ENCODE results near the gene FIBCD1.

The FIBCD1 gene

GRCh38 chr9:130931508-130932254 is 7.4 kb downstream of the FIBCD1 start:
- peaks cover 26 to 57% (median 46%) of the 10 kb centered on the region in 5 donors for H3K27me3 ChIP-seq (ENCODE audit: control insufficient read depth in 5 of 5, insufficient read depth in 4 of 5, low read length in 5 of 5)
- H3K9ac ChIP-seq (ENCODE audit: low read length in 5 of 5), result no peak overlapping the region
- H3K9me3 ChIP-seq (ENCODE audit: control insufficient read depth in 5 of 5, low read length in 5 of 5), result no peaks in the 10 kb centered on the region
- no peaks in the 10 kb centered on the region for H3K36me3 ChIP-seq (ENCODE audit: control insufficient read depth in 5 of 5, insufficient read depth in 5 of 5, low read length in 5 of 5)
- peaks cover 0 to 35% (median 25%) of the 10 kb centered on the region in 5 donors for H3K4me1 ChIP-seq (ENCODE audit: control insufficient read depth in 5 of 5, insufficient read depth in 5 of 5, low read length in 5 of 5)
- no peak overlapping the region for H3K27ac ChIP-seq (ENCODE audit: low read depth, low read length)
- no peak overlapping the region for H3K4me3 ChIP-seq (ENCODE audit: low read depth in 1 of 5, low read length in 5 of 5)

GRCh38 chr9:130930804-130931349 is 8.2 kb downstream of the FIBCD1 start:
- H3K36me3 ChIP-seq (ENCODE audit: control insufficient read depth in 5 of 5, insufficient read depth in 5 of 5, low read length in 5 of 5), result no peaks in the 10 kb centered on the region
- no peak overlapping the region for H3K27ac ChIP-seq (ENCODE audit: low read depth, low read length)
- peaks cover 0 to 27% (median 17%) of the 10 kb centered on the region in 5 donors for H3K4me1 ChIP-seq (ENCODE audit: control insufficient read depth in 5 of 5, insufficient read depth in 5 of 5, low read length in 5 of 5)
- H3K9ac ChIP-seq (ENCODE audit: low read length in 5 of 5), result no peak overlapping the region
- no peaks in the 10 kb centered on the region for H3K9me3 ChIP-seq (ENCODE audit: control insufficient read depth in 5 of 5, low read length in 5 of 5)
- H3K27me3 ChIP-seq (ENCODE audit: control insufficient read depth in 5 of 5, insufficient read depth in 4 of 5, low read length in 5 of 5), result peaks cover 24 to 50% (median 38%) of the 10 kb centered on the region in 5 donors
- no peak overlapping the region for H3K4me3 ChIP-seq (ENCODE audit: low read depth in 1 of 5, low read length in 5 of 5)

GRCh38 chr9:130930132-130930803 is 8.8 kb downstream of the FIBCD1 start:
- peaks cover 0 to 21% (median 11%) of the 10 kb centered on the region in 5 donors for H3K4me1 ChIP-seq (ENCODE audit: control insufficient read depth in 5 of 5, insufficient read depth in 5 of 5, low read length in 5 of 5)
- no peaks in the 10 kb centered on the region for H3K36me3 ChIP-seq (ENCODE audit: control insufficient read depth in 5 of 5, insufficient read depth in 5 of 5, low read length in 5 of 5)
- peaks cover 24 to 48% (median 34%) of the 10 kb centered on the region in 5 donors for H3K27me3 ChIP-seq (ENCODE audit: control insufficient read depth in 5 of 5, insufficient read depth in 4 of 5, low read length in 5 of 5)
- no peak overlapping the region for H3K4me3 ChIP-seq (ENCODE audit: low read depth in 1 of 5, low read length in 5 of 5)
- no peak overlapping the region for H3K9ac ChIP-seq (ENCODE audit: low read length in 5 of 5)
- no peaks in the 10 kb centered on the region for H3K9me3 ChIP-seq (ENCODE audit: control insufficient read depth in 5 of 5, low read length in 5 of 5)
- H3K27ac ChIP-seq (ENCODE audit: low read depth, low read length), result no peak overlapping the region

GRCh38 chr9:130929571-130930038 is 9.4 kb downstream of the FIBCD1 start:
- no peak overlapping the region for H3K9ac ChIP-seq (ENCODE audit: low read length in 5 of 5)
- H3K9me3 ChIP-seq (ENCODE audit: control insufficient read depth in 5 of 5, low read length in 5 of 5), result no peaks in the 10 kb centered on the region
- no peak overlapping the region for H3K4me3 ChIP-seq (ENCODE audit: low read depth in 1 of 5, low read length in 5 of 5)
- no peaks in the 10 kb centered on the region for H3K36me3 ChIP-seq (ENCODE audit: control insufficient read depth in 5 of 5, insufficient read depth in 5 of 5, low read length in 5 of 5)
- peaks cover 0 to 19% (median 9%) of the 10 kb centered on the region in 5 donors for H3K4me1 ChIP-seq (ENCODE audit: control insufficient read depth in 5 of 5, insufficient read depth in 5 of 5, low read length in 5 of 5)
- no peak overlapping the region for H3K27ac ChIP-seq (ENCODE audit: low read depth, low read length)
- H3K27me3 ChIP-seq (ENCODE audit: control insufficient read depth in 5 of 5, insufficient read depth in 4 of 5, low read length in 5 of 5), result peaks cover 23 to 49% (median 29%) of the 10 kb centered on the region in 5 donors

- Histone ChIP-seq H3K36me3 (ENCODE audit: control insufficient read depth in 5 of 5, insufficient read depth in 5 of 5, low read length in 5 of 5) (no peaks in the 10 kb centered on the region), H3K4me3 (ENCODE audit: low read depth in 1 of 5, low read length in 5 of 5) (no peak overlapping the region), H3K9me3 (ENCODE audit: control insufficient read depth in 5 of 5, low read length in 5 of 5) (no peaks in the 10 kb centered on the region), H3K4me1 (ENCODE audit: control insufficient read depth in 5 of 5, insufficient read depth in 5 of 5, low read length in 5 of 5) (peaks cover 0 to 19% (median 9%) of the 10 kb centered on the region in 5 donors), H3K27ac (ENCODE audit: low read depth, low read length) (no peak overlapping the region), H3K9ac (ENCODE audit: low read length in 5 of 5) (no peak overlapping the region), H3K27me3 (ENCODE audit: control insufficient read depth in 5 of 5, insufficient read depth in 4 of 5, low read length in 5 of 5) (peaks cover 15 to 50% (median 24%) of the 10 kb centered on the region in 5 donors)
These were observed 10.8 kb downstream of the FIBCD1 start for GRCh38 chr9:130927995-130928900.

GRCh38 chr9:130927338-130927737 is 11.7 kb downstream of the FIBCD1 start:
- peaks cover 14 to 51% (median 32%) of the 10 kb centered on the region in 5 donors for H3K27me3 ChIP-seq (ENCODE audit: control insufficient read depth in 5 of 5, insufficient read depth in 4 of 5, low read length in 5 of 5)
- no peak overlapping the region for H3K4me3 ChIP-seq (ENCODE audit: low read depth in 1 of 5, low read length in 5 of 5)
- H3K4me1 ChIP-seq (ENCODE audit: control insufficient read depth in 5 of 5, insufficient read depth in 5 of 5, low read length in 5 of 5), result peaks cover 0 to 10% (median 3%) of the 10 kb centered on the region in 5 donors

GRCh38 chr9:130925050-130925678 is 13.9 kb downstream of the FIBCD1 start:
- Histone ChIP-seq H3K4me1 (ENCODE audit: control insufficient read depth in 5 of 5, insufficient read depth in 5 of 5, low read length in 5 of 5) (no peaks in the 10 kb centered on the region), H3K9ac (ENCODE audit: low read length in 5 of 5) (no peak overlapping the region), H3K27ac (ENCODE audit: low read depth, low read length) (no peak overlapping the region), H3K36me3 (ENCODE audit: control insufficient read depth in 5 of 5, insufficient read depth in 5 of 5, low read length in 5 of 5) (no peaks in the 10 kb centered on the region), H3K9me3 (ENCODE audit: control insufficient read depth in 5 of 5, low read length in 5 of 5) (no peaks in the 10 kb centered on the region), H3K4me3 (ENCODE audit: low read depth in 1 of 5, low read length in 5 of 5) (no peak overlapping the region), H3K27me3 (ENCODE audit: control insufficient read depth in 5 of 5, insufficient read depth in 4 of 5, low read length in 5 of 5) (peaks cover 22 to 67% (median 50%) of the 10 kb centered on the region in 5 donors)

More at GRCh38 chr9:130927338-130927737, 11.7 kb downstream of the FIBCD1 start:
- no peaks in the 10 kb centered on the region for H3K36me3 ChIP-seq (ENCODE audit: control insufficient read depth in 5 of 5, insufficient read depth in 5 of 5, low read length in 5 of 5)
- H3K9me3 ChIP-seq (ENCODE audit: control insufficient read depth in 5 of 5, low read length in 5 of 5), result no peaks in the 10 kb centered on the region
- H3K27ac ChIP-seq (ENCODE audit: low read depth, low read length), result no peak overlapping the region
- no peak overlapping the region for H3K9ac ChIP-seq (ENCODE audit: low read length in 5 of 5)

- no peak overlapping the region for H3K27ac ChIP-seq (ENCODE audit: low read depth, low read length)
- no peaks in the 10 kb centered on the region for H3K4me1 ChIP-seq (ENCODE audit: control insufficient read depth in 5 of 5, insufficient read depth in 5 of 5, low read length in 5 of 5)
- no peaks in the 10 kb centered on the region for H3K36me3 ChIP-seq (ENCODE audit: control insufficient read depth in 5 of 5, insufficient read depth in 5 of 5, low read length in 5 of 5)
- H3K9me3 ChIP-seq (ENCODE audit: control insufficient read depth in 5 of 5, low read length in 5 of 5), result no peaks in the 10 kb centered on the region
- H3K9ac ChIP-seq (ENCODE audit: low read length in 5 of 5), result no peak overlapping the region
- H3K4me3 ChIP-seq (ENCODE audit: low read depth in 1 of 5, low read length in 5 of 5), result no peak overlapping the region
- H3K27me3 ChIP-seq (ENCODE audit: control insufficient read depth in 5 of 5, insufficient read depth in 4 of 5, low read length in 5 of 5), result peaks cover 21 to 67% (median 50%) of the 10 kb centered on the region in 5 donors
These were observed 14.6 kb downstream of the FIBCD1 start for GRCh38 chr9:130924448-130924788.
